ENCODE data around the gene PLXNB3.
"Not testable (repeated sequence)": the region's sequence is repeated elsewhere in the genome, so short reads cannot be mapped to it uniquely, and the experiment has no call there.

PLXNB3 gene

DNA sequence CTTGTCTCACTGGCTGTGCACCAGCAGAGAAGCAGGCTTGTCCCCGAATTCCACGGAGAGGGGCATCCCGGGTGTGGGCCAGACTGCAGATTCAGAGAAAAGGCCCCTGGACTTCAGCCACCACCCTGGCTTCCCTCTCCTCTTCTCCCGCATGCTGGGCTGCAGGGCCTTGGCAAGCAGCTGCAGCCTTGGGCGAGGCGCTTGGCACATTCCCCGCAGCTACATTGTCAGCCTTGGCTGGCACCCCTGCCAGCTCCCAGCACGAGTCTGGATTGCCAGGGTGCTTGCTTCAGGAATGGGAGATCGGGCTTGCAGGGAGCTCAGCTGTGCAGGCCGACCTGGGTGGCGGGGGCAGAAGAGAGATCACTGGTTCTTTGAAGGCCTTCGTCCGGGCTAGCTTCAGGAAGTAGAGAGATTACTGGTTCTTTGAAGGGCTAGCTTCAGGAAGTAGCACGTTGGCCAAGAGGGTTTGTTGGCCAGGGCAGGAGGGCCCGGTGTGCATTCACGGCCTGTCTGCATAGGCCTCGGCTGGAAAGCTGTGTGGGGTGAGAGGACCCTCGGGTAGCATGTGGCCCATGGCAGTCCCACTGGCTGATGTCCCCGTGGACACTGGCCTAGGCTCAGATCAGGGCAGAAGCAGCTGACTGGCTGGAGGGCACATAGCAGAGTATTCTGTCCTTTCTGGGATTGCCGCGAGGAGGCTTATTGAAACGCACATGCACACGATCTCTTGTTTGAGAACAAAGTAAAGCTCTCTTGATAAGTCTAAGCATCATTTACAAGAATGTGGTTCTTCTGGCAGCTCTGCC lies 36.7 kb upstream of the PLXNB3 start:
- no peak for DNase-seq
- no peak for TF ChIP-seq POLR2A (IDR thresholded peaks at IDR 0.05; ENCODE audit: low read length)
- no peak for TF ChIP-seq GATA1 (IDR thresholded peaks at IDR 0.05; ENCODE audit: low read depth, low read length)

DNA sequence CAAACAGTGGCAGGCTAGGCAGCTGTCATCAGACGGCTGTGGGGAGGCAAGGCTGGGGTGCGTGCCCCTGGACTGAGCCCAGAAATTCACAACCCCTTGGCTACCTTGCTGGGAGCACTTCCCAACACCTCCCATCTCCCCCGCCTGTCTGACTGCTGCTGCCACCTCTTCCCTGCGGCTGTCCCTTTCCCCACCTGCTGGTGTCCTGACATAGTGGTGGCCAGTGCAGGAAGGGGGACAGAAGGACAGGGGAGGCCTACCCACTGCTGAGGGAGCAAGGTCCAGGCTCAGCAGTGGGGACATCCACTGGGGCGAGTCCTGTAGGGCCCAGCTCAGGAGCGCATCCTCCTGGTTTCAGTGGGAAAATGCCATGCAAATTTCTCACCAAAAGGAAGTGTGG lies 36.0 kb upstream of the PLXNB3 start:
- no peak for DNase-seq
- TF ChIP-seq GATA1 (IDR thresholded peaks at IDR 0.05; ENCODE audit: low read depth, low read length) = no peak
- no peak for TF ChIP-seq POLR2A (IDR thresholded peaks at IDR 0.05; ENCODE audit: low read length)

DNA sequence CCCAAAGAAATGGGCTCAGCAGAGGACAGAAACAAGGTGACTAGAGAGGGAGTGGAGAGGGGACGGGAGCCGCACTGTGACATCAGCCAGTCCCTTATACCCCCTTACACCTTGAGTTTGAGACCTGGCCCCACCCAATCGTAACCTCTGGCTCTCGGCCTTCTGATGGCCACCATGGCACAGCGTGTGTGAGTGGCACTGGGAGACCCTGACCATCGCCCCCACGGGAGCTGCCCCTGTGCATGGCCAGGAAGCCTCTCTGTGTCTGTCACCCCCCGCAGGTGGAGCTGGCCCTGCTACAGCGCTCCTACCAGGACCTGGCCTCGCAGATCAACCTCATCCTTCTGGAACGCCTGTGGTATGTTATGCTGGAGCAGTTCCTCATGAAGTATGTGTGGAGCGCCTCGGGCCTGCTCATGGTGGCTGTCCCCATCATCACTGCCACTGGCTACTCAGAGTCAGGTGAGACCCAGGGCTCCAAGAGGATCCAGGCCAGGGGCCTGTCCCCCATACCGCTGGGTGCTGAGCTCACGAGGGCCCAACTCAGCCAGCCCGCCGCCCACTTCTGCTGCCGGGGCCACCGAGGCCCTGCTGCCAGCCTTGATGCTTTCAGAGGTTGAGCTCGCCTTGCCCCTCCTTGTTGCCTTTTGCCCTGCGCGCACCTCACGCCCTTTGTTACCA lies 35.0 kb upstream of the PLXNB3 start:
- DNase-seq = no peak
- TF ChIP-seq GATA1 (IDR thresholded peaks at IDR 0.05; ENCODE audit: low read depth, low read length) (no peak), POLR2A (IDR thresholded peaks at IDR 0.05; ENCODE audit: low read length) (no peak)

DNA sequence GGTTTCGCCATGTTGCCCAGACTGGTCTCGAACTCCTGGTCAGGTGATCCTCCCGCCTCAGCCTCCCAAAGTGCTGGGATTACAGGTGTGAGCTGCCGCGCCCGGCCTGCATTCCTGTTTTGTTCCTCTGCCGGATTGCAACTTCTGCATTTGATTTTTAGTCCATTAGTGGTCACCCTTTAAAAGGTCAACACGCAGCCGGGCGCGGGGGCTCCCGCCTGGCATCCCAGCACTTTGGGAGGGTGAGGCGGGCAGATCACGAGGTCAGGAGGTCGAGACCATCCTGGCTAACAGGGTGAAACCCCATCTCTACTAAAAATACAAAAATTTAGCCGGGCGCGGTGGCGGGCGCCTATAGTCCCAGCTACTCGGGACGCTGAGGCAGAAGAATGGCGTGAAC lies 33.9 kb upstream of the PLXNB3 start:
- DNase-seq = not testable (repeated sequence)

DNA sequence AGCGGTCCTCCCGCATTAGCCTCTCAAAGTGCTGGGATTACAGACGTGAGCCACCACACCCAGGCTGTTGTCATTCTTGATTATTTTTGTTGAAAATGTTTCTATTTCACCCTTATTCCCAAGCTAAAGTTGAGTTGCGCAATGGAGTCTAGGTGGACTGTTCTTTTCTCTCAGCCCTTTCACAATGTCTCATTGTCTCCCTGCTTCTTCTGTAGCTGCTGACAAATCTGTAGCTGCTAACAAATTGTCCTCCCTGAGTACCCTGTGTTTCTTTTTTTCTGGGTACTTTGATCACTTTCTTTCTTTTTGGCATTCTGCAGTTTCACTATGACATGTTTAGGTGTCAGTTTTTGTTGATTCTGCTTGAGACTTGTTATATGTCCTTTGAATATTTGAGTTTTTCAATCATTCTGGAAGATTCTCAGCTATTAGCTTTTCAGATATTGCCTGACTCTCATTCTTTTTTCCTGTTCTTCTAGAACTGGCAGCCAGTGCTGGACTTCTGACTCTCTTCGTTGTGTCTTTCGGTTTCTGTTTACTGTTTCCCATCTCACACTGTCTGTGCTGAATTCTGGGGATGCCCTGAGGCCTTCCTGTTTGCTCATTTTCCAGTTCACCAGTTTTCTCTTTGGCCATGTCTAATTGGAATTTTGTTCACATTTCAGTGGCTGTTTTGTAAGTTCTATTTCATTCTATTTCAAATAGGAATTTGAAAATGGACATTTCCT lies 32.8 kb upstream of the PLXNB3 start:
- DNase-seq = no peak
- TF ChIP-seq GATA1 (IDR thresholded peaks at IDR 0.05; ENCODE audit: low read depth, low read length) = no peak

DNA sequence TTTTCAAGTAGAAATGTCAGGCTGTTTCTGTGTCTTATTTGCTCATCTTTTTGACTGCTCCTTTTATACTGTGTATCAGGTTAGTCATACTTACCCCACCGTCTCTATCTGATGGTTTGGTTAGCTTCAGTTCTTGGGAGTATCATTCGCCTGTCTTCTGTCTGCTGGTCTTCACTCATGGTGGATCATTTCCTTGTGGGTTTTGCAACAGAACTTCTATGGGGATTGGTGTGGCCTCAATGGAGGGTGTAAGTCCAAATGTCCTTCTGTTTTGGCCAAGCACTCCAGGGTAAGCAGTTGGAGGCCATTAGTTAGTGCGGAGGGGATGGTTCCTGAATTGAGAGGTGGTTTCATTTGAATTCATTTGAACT lies 32.2 kb upstream of the PLXNB3 start:
- DNase-seq = no peak
- no peak for TF ChIP-seq POLR2A (IDR thresholded peaks at IDR 0.05; ENCODE audit: low read length)
- no peak for TF ChIP-seq GATA1 (IDR thresholded peaks at IDR 0.05; ENCODE audit: low read depth, low read length)

DNA sequence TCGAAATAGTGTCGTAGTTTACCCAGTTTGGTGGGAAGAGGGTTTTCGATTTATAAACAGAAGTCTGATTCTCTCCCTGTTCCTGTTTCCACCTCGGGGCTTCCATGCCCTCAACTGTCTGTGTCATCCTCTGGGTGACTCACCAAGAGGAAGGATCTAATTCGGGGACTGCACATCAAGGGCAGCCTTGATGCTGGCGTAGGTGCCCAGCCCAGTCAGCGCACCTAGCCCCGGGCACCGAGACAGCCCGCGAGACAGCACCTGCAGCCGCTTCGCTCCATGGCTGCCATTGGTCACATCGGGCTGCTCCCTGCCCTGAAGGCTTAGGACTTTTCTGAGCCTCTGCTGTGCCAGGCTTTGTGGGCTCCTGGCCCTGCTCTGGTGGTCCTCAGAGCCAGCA lies 31.6 kb upstream of the PLXNB3 start:
- no peak for DNase-seq
- TF ChIP-seq POLR2A (IDR thresholded peaks at IDR 0.05; ENCODE audit: low read length) (no peak), GATA1 (IDR thresholded peaks at IDR 0.05; ENCODE audit: low read depth, low read length) (no peak)

DNA sequence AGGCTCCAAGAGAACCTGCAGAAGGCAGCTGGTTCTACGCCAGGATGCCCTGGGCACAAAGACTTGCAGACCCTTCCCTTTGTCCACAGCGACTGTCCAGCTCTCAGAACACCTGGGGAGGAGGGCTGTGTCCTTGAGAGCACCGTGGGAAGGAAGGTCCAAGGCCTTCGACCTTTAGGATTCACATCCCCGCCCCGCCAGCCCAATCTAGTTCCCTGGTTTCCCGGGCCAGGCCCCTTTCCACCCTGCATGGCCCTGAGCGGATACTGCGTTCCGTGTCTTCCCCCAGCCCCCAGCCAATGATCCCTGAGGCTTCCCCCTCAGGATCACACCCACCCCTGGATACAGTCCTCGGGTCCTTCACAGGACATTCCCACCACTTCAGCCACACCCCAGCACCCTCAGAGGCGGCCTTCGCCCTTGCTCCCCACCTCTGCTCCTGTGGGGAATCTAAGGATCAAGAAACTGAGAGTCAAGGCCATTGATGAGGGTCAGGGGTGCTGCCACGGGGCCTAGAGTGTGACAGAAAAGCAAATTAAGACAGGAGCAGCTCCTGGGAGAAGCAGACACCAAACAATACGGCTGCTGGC lies 30.3 kb upstream of the PLXNB3 start:
- TF ChIP-seq GATA1 (IDR thresholded peaks at IDR 0.05; ENCODE audit: low read depth, low read length) (no peak), POLR2A (IDR thresholded peaks at IDR 0.05; ENCODE audit: low read length) (no peak)
- DNase-seq = no peak

DNA sequence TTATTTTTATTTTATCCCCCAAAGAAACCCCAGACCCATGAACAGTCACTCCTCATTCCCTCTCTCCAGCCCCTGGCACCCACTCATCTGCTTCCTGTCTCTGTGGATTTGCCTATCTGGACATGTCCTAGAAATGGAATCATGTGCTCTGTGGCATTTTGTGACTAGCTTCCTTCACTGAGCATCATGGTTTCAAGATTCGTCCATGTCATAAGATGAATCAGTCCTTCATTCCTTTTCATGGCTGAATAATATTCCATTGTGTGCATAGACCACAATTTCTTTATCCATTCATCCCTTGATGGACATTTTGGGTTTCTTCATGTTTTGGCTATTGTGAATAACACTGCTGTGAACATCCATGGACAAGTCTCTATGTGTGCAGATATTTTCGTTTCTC lies 29.2 kb upstream of the PLXNB3 start:
- TF ChIP-seq POLR2A (IDR thresholded peaks at IDR 0.05; ENCODE audit: low read length) (no peak), GATA1 (IDR thresholded peaks at IDR 0.05; ENCODE audit: low read depth, low read length) (no peak)
- no peak for DNase-seq

DNA sequence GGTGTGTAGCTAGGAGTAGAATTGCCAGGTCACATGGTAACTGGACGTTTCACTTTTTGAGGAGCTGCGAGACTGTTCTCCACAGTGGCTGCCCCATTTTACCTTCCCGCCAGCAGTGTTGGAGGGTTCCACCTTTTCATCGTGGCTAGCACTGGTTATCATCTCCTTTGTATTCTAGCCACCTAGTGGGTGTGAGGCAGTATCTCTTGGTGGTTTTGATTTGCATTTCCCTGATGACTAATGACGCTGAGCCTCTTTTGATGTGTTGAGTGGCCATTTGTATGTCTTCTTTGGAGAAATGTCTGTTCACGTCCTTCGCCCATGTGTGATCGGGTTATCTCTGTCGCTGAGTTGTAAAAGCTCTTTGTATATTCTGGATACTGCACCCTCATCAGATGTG lies 28.8 kb upstream of the PLXNB3 start:
- DNase-seq = no peak
- no peak for TF ChIP-seq POLR2A (IDR thresholded peaks at IDR 0.05; ENCODE audit: low read length)
- TF ChIP-seq GATA1 (IDR thresholded peaks at IDR 0.05; ENCODE audit: low read depth, low read length) = no peak

DNA sequence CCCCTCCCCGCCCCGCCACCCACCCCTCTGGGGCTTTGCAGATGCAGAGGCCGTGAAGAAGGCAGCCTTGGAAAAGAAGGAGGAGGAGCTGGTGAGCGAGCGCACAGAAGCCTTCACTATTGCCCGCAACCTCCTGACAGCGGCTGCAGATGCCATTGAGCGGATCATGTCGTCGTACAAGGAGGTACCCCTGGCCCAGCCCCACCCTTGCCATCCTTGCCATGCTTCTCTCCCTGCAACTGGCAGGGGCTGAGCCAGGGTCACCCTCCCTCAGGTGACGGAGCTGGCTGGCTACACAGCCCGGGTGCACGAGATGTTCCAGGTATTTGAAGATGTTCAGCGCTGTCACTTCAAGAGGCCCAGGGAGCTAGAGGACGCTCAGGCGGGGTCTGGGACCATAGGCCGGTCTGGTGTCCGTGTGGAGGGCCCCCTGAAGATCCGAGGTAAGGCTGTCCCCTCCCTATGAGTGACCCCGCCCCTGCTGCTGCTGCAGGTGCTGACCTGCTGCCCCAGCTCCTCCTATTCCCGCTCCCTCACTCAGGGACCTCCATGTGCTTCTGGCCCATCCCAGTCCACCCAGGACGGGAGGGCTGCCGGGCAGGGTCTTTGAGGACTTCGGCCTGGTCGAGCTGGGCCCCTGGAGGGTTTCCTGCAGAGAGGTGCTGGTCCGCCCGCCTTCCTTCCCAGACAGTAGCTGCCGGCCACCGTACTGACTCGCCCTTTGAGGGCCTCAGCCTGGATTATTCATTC lies 27.8 kb upstream of the PLXNB3 start:
- TF ChIP-seq GATA1 (IDR thresholded peaks at IDR 0.05; ENCODE audit: low read depth, low read length) = no peak
- TF ChIP-seq POLR2A (IDR thresholded peaks at IDR 0.05; ENCODE audit: low read length) = no peak
- no peak for DNase-seq

DNA sequence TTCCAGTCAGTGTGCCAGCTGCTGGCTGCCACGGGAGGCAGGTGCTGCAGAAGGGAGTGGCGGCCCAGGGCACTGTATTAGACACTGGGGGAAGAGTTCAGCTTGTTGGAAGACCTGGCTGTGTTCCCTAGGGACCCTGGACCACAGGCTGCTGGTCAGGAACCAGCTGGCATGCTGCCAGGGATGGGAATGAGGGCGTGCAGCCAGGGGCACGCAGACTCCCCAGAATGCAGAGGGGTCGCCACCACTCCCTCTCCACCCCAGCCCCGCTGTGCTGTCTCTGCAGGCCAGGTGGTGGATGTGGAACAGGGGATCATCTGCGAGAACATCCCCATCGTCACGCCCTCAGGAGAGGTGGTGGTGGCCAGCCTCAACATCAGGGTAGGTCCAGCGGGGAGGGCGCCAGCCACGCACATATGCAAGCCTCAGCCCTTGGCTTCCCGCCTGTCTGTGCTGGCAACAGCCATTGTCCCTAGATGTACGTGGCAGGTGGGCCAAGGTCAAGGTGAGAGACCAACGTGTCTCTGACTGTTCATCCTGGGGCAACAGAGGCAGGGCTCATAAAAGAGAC lies 27.1 kb upstream of the PLXNB3 start:
- DNase-seq = no peak
- TF ChIP-seq POLR2A (IDR thresholded peaks at IDR 0.05; ENCODE audit: low read length) (no peak), GATA1 (IDR thresholded peaks at IDR 0.05; ENCODE audit: low read depth, low read length) (no peak)

DNA sequence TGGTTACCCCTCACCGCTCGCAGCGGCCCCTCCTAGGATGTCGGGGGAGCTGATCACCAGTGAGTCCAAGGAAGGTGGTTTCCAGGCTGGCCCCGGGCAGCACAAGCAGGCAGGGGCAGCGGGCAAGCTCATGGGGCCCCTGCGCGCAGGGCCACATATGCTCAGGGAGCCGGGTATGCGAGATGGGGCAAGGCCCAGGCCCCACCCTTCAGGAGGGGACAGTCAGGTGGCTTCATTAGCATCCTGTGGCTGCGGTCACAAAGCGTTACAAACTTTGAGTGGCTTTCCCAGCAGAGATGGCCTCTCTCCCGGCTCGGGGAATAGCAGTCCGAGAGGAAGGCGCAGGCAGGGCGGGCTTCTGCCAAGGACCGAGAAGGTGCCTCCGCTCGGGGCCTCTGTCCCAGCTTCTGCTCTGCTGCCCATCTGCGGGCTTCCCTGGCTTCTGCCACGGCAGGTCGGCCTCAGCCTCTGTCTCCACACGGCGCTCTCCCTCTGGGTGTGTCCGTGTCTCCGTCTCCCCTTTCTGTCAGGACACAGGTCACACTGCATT lies 25.9 kb upstream of the PLXNB3 start:
- TF ChIP-seq POLR2A (IDR thresholded peaks at IDR 0.05; ENCODE audit: low read length) = no peak
- no peak for TF ChIP-seq GATA1 (IDR thresholded peaks at IDR 0.05; ENCODE audit: low read depth, low read length)
- DNase-seq = no peak
